ENCODE results near the gene WBP1L. TPM values are rescaled to one million over a fixed set of nuclear protein-coding genes. Genes with fewer than 3 reads are reported as not detected.

Gene WBP1L
- total RNA-seq, 2 experiments from 2014 or later: 17.6 to 24.4 TPM

DNA sequence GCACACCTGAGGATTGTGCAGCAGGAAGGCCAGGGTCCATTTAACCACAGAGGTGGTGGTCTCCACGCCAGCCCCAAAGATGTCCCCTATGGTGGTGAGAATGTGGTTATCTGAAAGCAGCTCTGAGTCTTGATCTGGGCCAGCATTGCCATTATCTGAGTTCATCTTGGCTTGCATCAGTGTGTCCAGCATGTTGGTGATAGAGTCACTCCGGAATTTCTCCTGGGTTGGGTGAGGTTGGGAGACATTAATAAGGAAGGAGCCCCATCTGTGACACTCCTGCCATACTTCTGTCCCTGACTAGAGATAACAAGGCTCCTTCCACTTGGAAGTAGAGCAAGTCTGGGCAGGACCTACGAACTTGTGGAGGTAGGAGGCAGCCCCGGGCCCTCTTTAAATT is 89.2 kb downstream of the WBP1L start:
- H2AFZ ChIP-seq (ENCODE audit: low read length): no peak overlapping the region
- no peaks in the 10 kb centered on the region for H3K4me1 ChIP-seq (ENCODE audit: insufficient read depth, low read length, poor library complexity, severe bottlenecking)
- no peaks in the 10 kb centered on the region for H3K36me3 ChIP-seq (ENCODE audit: insufficient read depth, low read length)
- POLR2A ChIA-PET: interaction anchor here (0.6 kb wide), 1 partner anchor 205 kb away, joined by 3 read pairs; no protein-coding TSS in a partner anchor
- H3K4me2 ChIP-seq (ENCODE audit: low read length): no peak overlapping the region
- H3K4me3 ChIP-seq (ENCODE audit: low read depth, low read length, poor library complexity, severe bottlenecking): no peak overlapping the region
- peaks cover 8% of the 10 kb centered on the region for H3K9me3 ChIP-seq (ENCODE audit: low read length)
- no TSS peak for BruUV-seq (replicated peaks)
- H3K79me2 ChIP-seq (ENCODE audit: insufficient read depth, low read depth, low read length): no peaks in the 10 kb centered on the region
- intact Hi-C loops (cut with micrococcal nuclease; ENCODE audit: unreplicated experiment): no loop called here
- no peak for TF ChIP-seq EZH2phosphoT487 (IDR thresholded peaks at IDR 0.05; ENCODE audit: borderline replicate concordance, low read depth, low read length)
- TF ChIP-seq, protein P1, sequence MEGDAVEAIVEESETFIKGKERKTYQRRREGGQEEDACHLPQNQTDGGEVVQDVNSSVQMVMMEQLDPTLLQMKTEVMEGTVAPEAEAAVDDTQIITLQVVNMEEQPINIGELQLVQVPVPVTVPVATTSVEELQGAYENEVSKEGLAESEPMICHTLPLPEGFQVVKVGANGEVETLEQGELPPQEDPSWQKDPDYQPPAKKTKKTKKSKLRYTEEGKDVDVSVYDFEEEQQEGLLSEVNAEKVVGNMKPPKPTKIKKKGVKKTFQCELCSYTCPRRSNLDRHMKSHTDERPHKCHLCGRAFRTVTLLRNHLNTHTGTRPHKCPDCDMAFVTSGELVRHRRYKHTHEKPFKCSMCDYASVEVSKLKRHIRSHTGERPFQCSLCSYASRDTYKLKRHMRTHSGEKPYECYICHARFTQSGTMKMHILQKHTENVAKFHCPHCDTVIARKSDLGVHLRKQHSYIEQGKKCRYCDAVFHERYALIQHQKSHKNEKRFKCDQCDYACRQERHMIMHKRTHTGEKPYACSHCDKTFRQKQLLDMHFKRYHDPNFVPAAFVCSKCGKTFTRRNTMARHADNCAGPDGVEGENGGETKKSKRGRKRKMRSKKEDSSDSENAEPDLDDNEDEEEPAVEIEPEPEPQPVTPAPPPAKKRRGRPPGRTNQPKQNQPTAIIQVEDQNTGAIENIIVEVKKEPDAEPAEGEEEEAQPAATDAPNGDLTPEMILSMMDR (conservative IDR thresholded peaks at IDR 0.05; ENCODE audit: low read length): no peak
- CTCF ChIA-PET (ENCODE audit: unreplicated experiment): no interaction called here
- no peaks in the 10 kb centered on the region for H4K20me1 ChIP-seq (ENCODE audit: insufficient read depth, low read length)
- H3K9me2 ChIP-seq (ENCODE audit: insufficient read depth, low read length): no peaks in the 10 kb centered on the region
- no peak overlapping the region for H3K27ac ChIP-seq (ENCODE audit: low read depth, low read length, poor library complexity, severe bottlenecking)
- no peak for DNase-seq (ENCODE audit: low spot score)

DNA sequence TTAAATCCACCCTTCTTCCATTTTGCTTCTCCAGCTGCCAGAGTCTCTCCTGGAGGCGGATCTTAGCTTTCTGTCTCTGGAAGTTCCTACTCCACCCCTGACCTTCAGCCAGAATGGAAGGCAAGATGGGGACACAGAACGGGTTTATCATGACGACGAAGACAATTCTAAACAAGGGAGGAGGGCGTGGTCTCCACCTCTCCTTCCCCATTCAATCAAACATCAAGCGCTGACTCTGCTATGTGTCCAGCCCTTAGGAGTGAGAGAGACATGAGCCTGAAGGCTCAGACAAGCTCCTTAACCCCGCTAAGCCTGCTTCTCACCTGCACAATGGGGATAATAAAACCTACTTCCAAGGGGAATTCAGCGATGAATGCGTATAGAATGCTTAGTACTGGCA is 90.4 kb downstream of the WBP1L start:
- Histone ChIP-seq H3K4me2 (ENCODE audit: low read length) (no peak overlapping the region), H3K27ac (ENCODE audit: low read depth, low read length, poor library complexity, severe bottlenecking) (no peak overlapping the region), H2AFZ (ENCODE audit: low read length) (no peak overlapping the region), H3K9me2 (ENCODE audit: insufficient read depth, low read length) (no peaks in the 10 kb centered on the region), H3K4me1 (ENCODE audit: insufficient read depth, low read length, poor library complexity, severe bottlenecking) (no peaks in the 10 kb centered on the region), H3K79me2 (ENCODE audit: insufficient read depth, low read depth, low read length) (no peaks in the 10 kb centered on the region), H3K4me3 (ENCODE audit: low read depth, low read length, poor library complexity, severe bottlenecking) (no peak overlapping the region), H3K36me3 (ENCODE audit: insufficient read depth, low read length) (no peaks in the 10 kb centered on the region), H4K20me1 (ENCODE audit: insufficient read depth, low read length) (no peaks in the 10 kb centered on the region), H3K9me3 (ENCODE audit: low read length) (peaks cover 8% of the 10 kb centered on the region)
- intact Hi-C loops (cut with micrococcal nuclease; ENCODE audit: unreplicated experiment): loop anchor here (2.0 kb wide), 1 partner anchor 235 kb away; no protein-coding TSS in a partner anchor
- ChIA-PET POLR2A (no interaction called here), CTCF (ENCODE audit: unreplicated experiment) (interaction anchor here (1.2 kb wide), 1 partner anchor 68 kb away, joined by 4 read pairs; no protein-coding TSS in a partner anchor)
- TF ChIP-seq, protein P1 (conservative IDR thresholded peaks at IDR 0.05; ENCODE audit: low read length): no peak
- no peak for TF ChIP-seq EZH2phosphoT487 (IDR thresholded peaks at IDR 0.05; ENCODE audit: borderline replicate concordance, low read depth, low read length)
- DNase-seq (ENCODE audit: low spot score): no peak
- no TSS peak for BruUV-seq (replicated peaks)

DNA sequence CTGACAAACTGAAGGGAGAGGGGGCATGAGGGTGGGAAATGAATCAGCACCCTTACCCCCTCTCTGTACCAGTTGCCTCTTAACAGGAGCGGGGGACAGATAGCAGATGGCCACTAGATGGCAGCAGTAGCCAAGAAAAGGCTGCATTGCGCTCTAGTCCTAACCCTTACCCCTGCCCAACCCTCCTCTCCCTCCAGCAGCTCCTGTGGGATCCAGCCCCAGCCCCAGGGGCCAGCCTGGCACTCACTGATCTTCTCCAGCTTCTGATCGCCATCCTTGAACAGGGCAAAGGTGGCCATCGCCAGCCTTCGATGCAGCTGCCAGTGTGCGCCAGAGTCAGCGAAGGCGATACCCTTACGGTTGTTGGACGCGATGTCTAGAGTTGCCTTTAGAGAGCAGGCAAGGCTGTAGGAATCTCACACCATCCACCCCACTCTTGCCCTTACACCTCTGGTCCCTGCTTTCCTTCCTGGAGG is 91.3 kb downstream of the WBP1L start:
- Histone ChIP-seq H3K9me2 (ENCODE audit: insufficient read depth, low read length) (no peaks in the 10 kb centered on the region), H4K20me1 (ENCODE audit: insufficient read depth, low read length) (no peaks in the 10 kb centered on the region), H3K4me3 (ENCODE audit: low read depth, low read length, poor library complexity, severe bottlenecking) (no peak overlapping the region), H3K4me1 (ENCODE audit: insufficient read depth, low read length, poor library complexity, severe bottlenecking) (no peaks in the 10 kb centered on the region), H3K9me3 (ENCODE audit: low read length) (peaks cover 8% of the 10 kb centered on the region), H3K27ac (ENCODE audit: low read depth, low read length, poor library complexity, severe bottlenecking) (no peak overlapping the region), H3K36me3 (ENCODE audit: insufficient read depth, low read length) (no peaks in the 10 kb centered on the region), H3K4me2 (ENCODE audit: low read length) (no peak overlapping the region), H2AFZ (ENCODE audit: low read length) (no peak overlapping the region), H3K79me2 (ENCODE audit: insufficient read depth, low read depth, low read length) (no peaks in the 10 kb centered on the region)
- intact Hi-C loops (cut with micrococcal nuclease; ENCODE audit: unreplicated experiment): loop anchor here (1.0 to 5.0 kb wide), 3 partner anchors 66 to 407 kb away; no protein-coding TSS in a partner anchor
- BruUV-seq (replicated peaks): no TSS peak
- CTCF ChIA-PET (ENCODE audit: unreplicated experiment): no interaction called here
- DNase-seq (ENCODE audit: low spot score): peak; percentile 80
- TF ChIP-seq, protein P1 (conservative IDR thresholded peaks at IDR 0.05; ENCODE audit: low read length): peak; percentile 91
- no peak for TF ChIP-seq EZH2phosphoT487 (IDR thresholded peaks at IDR 0.05; ENCODE audit: borderline replicate concordance, low read depth, low read length)
- POLR2A ChIA-PET: interaction anchor here (1.2 kb wide), 1 partner anchor 533 kb away, joined by 3 read pairs; the partner anchor contains the start of gene TAF5
